ENCODE results near the gene AFAP1.

- TF ChIP-seq POLR2AphosphoS5 (IDR thresholded peaks at IDR 0.05; ENCODE audit: low read depth, low read length) (no peak), CTCF (IDR thresholded peaks at IDR 0.05) (no peak), REST (IDR thresholded peaks at IDR 0.05; ENCODE audit: insufficient read depth in 1 of 2, low read depth in 2 of 2, low read length in 1 of 2) (no peak)
These were observed 53.4 kb downstream of the AFAP1 start for GRCh38 chr4:7886007-7886973.
